T1000 (cell line): ENCODE data around the gene LDLRAD3.

Experiments used
- DNase-seq: peaks from one replicate; lab custom pipeline; 2025; ENCODE audit warnings: mixed read lengths; lab: John Stamatoyannopoulos, UW

The LDLRAD3 gene

GRCh38 chr11:36051235-36052144 lies 107.6 kb downstream of the LDLRAD3 start:
- no peak for DNase-seq

DNA sequence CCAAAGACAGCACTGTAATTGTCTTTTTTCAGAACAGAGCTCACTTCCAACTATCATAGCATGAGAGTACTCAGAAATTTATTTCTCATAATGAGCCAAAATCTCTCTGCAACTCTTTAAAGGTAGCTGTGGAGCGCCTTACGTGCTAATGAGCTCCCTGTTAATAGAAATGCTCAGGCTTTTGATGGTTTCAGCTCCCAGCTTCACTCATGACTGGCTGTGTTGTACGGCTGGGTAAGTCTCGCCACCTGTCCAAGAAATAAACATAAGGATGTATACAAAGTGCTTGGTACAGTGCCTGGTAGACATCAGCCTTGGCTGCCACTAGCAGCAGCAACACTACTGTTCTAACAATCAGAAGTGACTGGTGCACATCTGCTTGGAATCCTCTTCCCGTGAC lies 109.4 kb downstream of the LDLRAD3 start:
- no peak for DNase-seq

DNA sequence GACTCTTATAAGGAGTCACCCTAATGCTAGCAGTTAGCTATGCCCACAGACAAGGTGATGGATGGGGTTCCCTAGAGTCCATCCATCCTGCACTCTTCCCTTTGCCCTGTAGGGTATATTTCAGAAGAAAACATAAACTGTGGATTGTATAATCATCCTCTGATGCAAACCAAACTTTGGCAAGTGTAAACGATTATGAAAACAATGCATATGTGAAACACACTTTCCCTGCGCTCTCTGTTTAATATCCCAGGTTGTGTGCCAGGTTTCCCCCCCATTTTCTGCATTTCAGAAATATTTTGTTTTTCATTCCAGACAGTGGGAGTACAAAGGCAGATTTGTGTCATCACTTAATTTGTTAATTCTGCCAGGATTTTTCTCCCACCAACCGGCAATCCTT lies 110.0 kb downstream of the LDLRAD3 start:
- DNase-seq = no peak

GRCh38 chr11:36054628-36055027 lies 110.8 kb downstream of the LDLRAD3 start:
- no peak for DNase-seq

DNA sequence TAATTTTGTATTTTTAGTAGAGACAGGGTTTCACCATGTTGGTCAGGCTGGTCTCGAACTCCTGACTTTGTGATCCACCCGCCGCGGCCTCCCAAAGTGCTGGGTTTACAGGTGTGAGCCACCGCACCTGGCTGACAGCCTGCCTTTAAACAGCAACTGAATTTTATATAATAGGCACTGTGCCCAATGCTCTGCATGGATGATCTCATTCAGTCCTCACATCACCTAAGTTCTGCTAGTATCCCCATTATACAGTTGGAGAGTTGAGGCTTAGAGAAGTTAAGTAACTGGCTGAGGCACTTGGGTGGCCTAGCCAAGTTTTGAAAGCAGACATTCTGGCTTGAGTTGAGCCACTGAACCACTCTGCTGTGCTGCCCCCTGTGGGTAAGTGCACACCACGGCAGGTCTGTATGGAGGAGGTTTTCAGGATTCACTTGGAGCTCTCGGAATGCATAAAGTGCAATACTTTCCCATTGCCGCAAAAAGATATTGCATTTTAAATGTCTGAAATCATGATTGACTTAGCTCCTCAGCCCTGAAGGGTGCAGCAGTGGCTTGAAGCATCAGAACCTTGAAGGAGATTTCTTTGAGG lies 112.4 kb downstream of the LDLRAD3 start:
- DNase-seq = no peak

DNA sequence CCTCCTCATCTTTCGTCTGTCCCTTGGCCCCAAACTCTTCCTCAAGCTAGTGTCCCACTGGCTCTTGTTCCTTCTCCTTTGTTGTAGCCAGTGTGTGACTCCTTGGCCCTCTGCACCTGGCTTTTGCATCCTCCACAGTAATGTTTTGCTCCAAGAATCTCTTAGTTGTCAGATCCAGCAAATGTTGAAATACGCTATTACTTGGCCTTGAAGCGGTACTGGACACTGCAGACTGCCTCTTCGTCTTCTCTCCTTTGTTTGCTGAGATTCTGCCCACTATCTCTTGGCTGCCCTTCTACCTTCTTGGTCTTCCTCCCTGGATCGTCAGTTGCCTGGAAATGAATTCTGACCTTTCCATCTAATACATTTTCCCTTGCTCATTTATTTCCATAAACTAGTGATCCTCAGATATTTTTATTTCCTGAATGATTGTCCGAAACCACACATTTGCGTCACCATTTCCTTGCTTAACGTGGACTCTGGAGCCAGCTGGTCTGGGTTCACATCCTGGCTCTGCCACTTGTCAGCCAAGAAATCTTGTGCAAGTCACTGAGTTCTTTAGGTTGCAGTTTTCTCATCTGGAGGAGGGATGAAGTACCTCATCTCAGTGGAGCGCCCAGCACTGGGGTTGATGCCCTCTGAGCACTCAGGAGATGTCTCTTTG lies 113.6 kb downstream of the LDLRAD3 start:
- DNase-seq = no peak

DNA sequence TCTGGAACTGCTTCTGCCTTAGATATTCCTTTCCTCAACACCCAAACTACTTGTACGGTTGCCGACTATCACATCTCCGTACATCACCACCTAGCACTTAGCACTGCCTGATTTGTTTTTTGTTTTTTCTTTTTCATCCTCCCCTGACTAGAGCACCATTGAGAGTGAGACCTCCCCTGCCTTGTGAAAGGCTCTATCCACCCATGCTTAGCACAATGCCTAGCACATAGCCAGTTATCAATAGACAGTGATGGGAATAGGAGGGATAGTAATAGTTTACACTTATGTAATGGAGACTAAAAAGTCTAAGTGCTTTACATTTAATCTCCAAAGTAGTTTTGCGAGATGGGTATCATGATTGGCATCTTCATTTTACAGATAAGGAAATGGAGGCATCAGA lies 115.8 kb downstream of the LDLRAD3 start:
- no peak for DNase-seq

- DNase-seq = no peak
Observed at GRCh38 chr11:36060926-36061325, 117.1 kb downstream of the LDLRAD3 start.

- no peak for DNase-seq
Observed at GRCh38 chr11:36061471-36061870, 117.6 kb downstream of the LDLRAD3 start.

DNA sequence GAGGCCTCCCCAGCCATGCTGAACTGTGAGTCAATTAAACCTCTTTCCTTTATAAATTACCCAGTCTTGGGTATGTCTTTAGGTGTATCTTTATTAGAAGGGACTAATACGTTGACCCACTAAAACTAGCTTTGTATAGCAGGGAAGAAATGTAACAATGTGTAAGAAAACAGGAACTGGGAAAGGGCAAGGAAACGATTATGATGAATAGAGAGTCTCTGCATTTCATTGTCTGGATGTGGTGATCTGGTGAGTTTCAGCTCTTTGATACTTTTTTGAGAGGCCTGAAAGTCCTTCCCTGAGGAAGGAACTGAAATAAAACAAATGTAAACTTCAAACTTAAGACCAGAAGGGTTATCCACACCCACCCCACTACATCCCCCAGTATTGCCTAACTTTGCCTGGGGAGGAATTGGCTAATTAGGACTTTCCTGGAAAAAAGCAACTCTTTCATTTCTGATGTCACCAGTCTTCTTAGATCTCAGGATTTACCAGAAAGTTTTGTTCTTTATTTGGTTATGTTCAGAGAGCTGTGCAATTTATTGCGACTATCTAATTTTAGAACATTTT lies 119.0 kb downstream of the LDLRAD3 start:
- DNase-seq = no peak

GRCh38 chr11:36065436-36065835 lies 121.6 kb downstream of the LDLRAD3 start:
- DNase-seq = no peak

- DNase-seq = no peak
Observed at GRCh38 chr11:36066891-36067290, 123.0 kb downstream of the LDLRAD3 start.

DNA sequence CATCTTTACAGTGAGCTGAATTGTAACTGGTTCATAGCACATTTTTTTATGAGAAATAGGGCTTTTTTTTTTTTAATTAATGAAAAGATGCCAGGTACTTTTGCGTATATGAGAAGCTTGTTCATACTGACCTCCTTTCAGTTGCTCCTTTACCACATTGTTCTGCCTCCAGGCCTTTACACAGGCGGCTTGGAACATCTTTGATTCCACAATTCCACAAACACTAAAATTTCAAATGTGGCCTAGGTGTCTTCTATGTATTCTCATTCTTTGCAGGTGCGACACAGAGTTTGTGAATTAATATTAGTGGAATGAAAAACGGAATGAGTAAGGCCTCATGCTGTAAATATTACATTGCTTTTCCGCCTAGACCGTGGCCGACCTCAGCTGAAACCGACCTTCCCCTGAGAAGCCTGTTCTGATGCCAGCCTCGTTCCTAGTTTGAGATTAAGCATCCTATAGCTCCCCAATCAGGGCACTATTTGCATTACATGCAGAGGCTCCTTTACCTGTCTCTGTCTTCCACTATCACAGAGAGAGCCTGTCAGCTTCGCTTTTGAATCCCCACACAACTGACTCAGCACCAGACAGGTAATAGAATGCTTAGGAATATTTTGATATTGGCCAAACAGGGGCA lies 125.8 kb downstream of the LDLRAD3 start:
- DNase-seq = no peak

DNA sequence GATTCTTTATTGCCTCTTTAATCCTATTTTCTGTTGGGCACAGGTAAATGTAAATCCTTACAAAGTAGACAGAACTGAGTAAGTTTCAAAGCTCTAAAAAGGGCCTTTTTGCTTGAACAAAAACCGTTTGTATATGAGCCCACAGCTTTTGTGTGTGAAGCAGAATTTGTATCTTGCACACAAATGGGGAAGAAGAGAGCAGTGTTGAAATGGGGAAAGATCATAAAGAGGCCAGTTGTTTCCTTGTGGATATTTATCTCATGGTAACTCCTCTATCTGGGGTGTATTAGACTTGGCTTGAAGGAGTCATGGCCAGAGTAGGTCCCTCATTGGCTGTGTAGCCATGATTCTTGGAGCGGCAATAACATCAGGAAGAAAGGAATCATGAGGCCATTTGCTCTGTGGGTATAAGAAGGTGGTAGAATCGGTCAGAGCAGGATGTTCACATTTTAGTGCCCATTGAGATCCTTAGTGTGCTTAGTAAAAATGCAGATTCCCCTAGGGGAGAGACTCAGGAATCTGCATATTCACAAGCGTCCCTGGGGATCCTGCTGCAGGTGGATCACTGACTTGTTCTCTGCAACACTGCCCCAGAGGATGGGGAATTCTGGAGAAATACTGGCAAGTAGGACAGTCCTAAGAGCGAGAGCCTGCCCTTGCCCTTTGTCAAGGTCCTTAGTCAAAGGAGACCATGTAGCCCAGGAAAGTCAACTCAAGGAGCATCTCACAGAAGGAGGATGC lies 126.5 kb downstream of the LDLRAD3 start:
- no peak for DNase-seq

DNA sequence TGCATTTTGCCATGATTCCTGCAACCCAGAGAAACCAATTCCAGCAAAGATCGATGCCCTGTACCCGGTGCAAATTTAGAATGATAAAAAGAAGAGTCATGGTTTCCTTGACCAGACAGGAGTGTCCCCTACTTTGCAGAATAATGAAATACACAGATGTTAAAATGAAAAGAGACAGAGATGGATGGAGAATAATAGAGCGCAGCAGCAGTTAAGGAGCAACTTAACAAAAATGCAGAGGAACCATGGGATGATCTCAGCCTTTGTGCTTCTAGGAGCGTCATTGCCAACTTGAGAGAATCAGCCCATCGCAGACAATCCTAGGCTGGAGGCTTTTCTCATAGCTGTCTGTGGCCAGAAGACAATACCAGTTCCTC lies 127.1 kb downstream of the LDLRAD3 start:
- DNase-seq = no peak

GRCh38 chr11:36071917-36072500 lies 128.1 kb downstream of the LDLRAD3 start:
- DNase-seq = no peak

DNA sequence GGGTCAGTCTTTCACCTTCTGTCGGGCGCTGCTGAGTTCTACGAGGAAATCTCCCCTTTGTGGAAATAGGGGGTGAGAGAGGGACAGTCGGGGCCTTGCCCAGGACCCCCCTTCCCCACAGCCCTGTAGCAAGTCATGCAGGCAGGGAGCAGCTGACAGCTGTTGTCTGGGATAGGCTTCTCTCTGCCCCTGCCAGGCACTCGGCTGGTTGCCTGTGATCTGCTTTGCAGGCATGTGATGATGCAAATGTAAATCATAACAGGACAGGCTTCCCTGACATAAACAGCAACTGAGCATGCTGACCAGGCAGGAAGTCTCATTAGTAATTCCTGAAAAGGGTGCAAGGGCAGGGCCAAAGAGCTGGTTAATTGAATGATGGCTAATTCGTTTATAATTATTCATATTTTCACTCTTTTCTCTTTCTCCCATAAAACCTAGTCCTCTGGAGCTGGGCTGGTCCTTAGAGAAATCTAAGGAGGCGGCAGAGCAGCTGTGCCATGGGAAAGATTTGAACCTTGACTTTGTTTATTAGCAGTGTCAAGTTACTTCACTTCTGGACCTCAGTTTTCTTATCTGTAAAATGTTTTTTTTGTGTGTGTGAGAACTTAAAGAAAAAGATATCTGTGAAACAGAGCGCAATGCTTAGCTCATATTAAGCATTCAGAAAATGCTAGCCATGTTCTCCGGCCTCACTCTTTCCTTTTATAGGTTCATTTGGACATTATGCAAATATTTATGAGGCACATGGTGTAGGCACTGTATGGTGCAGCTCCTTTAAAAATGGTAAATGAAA lies 129.7 kb downstream of the LDLRAD3 start:
- no peak for DNase-seq

DNA sequence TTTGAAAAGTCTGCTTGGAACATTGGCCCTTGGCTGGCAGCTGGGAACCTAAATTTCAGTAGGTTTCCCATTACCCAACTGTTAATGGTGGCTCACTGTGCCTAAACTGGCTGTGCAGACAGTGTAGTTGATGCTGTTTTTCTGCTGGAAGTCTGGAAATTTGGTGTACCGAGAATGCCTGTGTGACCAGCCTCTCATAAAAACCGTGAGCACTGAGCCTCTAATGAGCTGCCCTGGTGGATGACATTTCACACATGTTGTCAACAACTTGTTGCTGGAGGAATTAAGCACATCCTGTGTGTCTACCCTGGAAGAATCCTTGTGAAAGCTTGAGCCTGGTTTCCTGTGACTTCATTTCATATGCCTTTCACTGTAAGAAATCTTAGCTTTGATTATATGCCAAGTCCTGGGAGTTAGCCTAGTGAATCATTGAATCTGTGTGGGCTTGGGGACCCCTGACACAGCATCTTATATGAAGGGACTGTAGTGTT lies 131.1 kb downstream of the LDLRAD3 start:
- no peak for DNase-seq

DNA sequence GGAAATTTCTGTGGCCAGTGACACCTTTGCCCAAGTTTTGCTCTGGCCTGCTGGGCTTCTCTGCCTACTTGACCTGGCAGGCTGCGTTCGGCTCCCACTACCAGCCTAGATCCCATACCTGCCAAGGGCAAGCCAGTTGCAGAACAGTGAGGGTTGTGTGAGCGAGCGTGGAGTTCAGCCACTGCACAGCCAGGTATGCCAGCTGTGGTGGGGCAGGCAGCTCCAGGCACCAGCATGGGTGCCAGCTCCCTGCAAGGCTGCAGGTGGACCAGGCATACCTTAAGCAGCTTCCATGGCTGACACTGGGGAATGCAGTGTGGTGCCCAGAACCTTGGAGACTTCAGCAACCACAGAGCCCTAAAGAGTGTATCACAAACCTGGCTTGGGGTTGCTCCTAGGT lies 133.5 kb downstream of the LDLRAD3 start:
- DNase-seq = no peak
